Adrenal gland (tissue), 5 donors: ENCODE results near the gene SCUBE3.

Experiments used
- CTCF ChIP-seq, 6 experiments: fragments of 450-650 bp in 4 of 6; fragments of 200-600 bp in 2 of 6; sonication (generic) in 1 of 6; IDR thresholded peaks; 1 replicate in 5 of 6; 2 replicates in 1 of 6; pipeline versions ENCODE4 v1.5.1 to v1.8.0; 2016 to 2021; ENCODE audit warnings: antibody characterized with exemption in 6 of 6, mild to moderate bottlenecking in 2 of 6, moderate library complexity in 1 of 6
- POLR2A ChIP-seq, 2 donors: fragments of 450-650 bp; IDR thresholded peaks; one replicate each; pipeline ENCODE4 v1.6.1; 2017; ENCODE audit warnings: antibody characterized with exemption in 2 of 2, mild to moderate bottlenecking in 2 of 2, moderate library complexity in 1 of 2
- donor health status: DM: no; HTN: no; CAD: no.

DNA sequence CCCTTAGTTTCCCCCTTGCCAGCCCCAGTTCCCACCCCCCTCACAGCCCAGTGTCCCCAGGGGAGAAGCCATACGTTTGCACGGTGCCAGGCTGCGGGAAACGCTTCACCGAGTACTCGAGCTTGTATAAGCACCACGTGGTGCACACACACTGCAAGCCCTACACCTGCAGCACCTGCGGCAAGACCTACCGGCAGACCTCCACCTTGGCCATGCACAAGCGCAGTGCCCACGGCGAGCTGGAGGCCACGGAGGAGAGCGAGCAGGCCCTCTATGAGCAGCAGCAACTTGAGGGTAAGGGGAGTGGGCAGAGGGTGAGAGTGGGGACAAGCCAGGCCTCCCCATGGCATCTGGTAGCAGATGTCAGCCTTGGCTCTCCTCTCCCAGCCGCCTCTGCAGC is 78.7 kb downstream of the SCUBE3 start:
- TF ChIP-seq CTCF (IDR thresholded peaks at IDR 0.05) = no peak
- no peak for TF ChIP-seq POLR2A (IDR thresholded peaks at IDR 0.05)
